PC-9 (cell line): ENCODE results near the gene INO80. TPM values are rescaled to one million over a fixed set of nuclear protein-coding genes. Genes with fewer than 3 reads are reported as not detected.

Experiments used
- BruUV-seq: library from RNA; stranded (reverse); fragments of 400-500 nt; replicated peaks from 2 replicates; lab custom pipeline; 2021; lab: Mats Ljungman, UMichigan
- CTCF ChIA-PET: fragments of 300-600 bp; sonication (Branson Sonifier 250); formaldehyde crosslinking; loops from one replicate; lab custom pipeline; 2022; ENCODE audit warnings: antibody characterized with exemption; lab: Charles Lee
- POLR2A ChIA-PET: fragments of 300-600 bp; sonication (Branson Sonifier 250); formaldehyde crosslinking; loops from one replicate; lab custom pipeline; 2022; ENCODE audit warnings: antibody characterized with exemption; ENCODE audit not compliant: unreplicated experiment; lab: Charles Lee
- DNase-seq, 2 experiments: peaks; one replicate each; pipeline versions ENCODE4 v3.0.0 to v3.0.0-alpha.2; 2015 to 2022; ENCODE audit warnings: mixed read lengths in 1 of 2
- H2AFZ ChIP-seq: fragments of 200-600 bp; sonication (generic); 2 replicates; pipeline ENCODE4 v1.8.1; 2017; ENCODE audit warnings: antibody characterized with exemption
- H3F3A ChIP-seq: fragments of 200-600 bp; sonication (generic); 2 replicates; pipeline ENCODE4 v1.8.1; 2017; ENCODE audit warnings: antibody characterized with exemption, mild to moderate bottlenecking, low read depth; ENCODE audit not compliant: insufficient read depth
- H3K27ac ChIP-seq: fragments of 200-600 bp; sonication (generic); 2 replicates; pipeline ENCODE4 v1.6.1; 2016; ENCODE audit warnings: mixed run types
- H3K27me3 ChIP-seq: fragments of 200-600 bp; sonication (generic); 2 replicates; pipeline ENCODE4 v1.6.1; 2016; ENCODE audit warnings: low read depth, mixed run types; ENCODE audit not compliant: insufficient read depth
- H3K36me3 ChIP-seq: fragments of 200-600 bp; sonication (generic); 2 replicates; pipeline ENCODE4 v1.6.1; 2016; ENCODE audit warnings: low read depth, mixed run types
- H3K4me1 ChIP-seq: fragments of 200-600 bp; sonication (generic); replicated peaks from 2 replicates; pipeline ENCODE4 v1.6.1; 2016; ENCODE audit warnings: mixed run types; ENCODE audit not compliant: insufficient read depth
- H3K4me2 ChIP-seq: fragments of 200-600 bp; sonication (generic); 2 replicates; pipeline ENCODE4 v1.6.1; 2017; ENCODE audit warnings: mixed run types
- H3K4me3 ChIP-seq: fragments of 200-600 bp; sonication (generic); 2 replicates; pipeline ENCODE4 v1.6.1; 2016; ENCODE audit warnings: mixed run types
- H3K79me2 ChIP-seq: fragments of 200-600 bp; sonication (generic); 2 replicates; pipeline ENCODE4 v1.6.1; 2017; ENCODE audit warnings: low read depth, mixed run types
- H3K9me2 ChIP-seq: fragments of 200-600 bp; sonication (generic); 2 replicates; pipeline ENCODE4 v1.8.1; 2017; ENCODE audit warnings: mild to moderate bottlenecking; ENCODE audit not compliant: insufficient read depth
- H3K9me3 ChIP-seq: fragments of 200-600 bp; sonication (generic); 2 replicates; pipeline ENCODE4 v1.8.1; 2016; ENCODE audit warnings: low read depth; ENCODE audit not compliant: insufficient read depth
- H4K20me1 ChIP-seq: fragments of 200-600 bp; sonication (generic); 2 replicates; pipeline ENCODE4 v1.8.1; 2017; ENCODE audit not compliant: insufficient read depth
- CTCF ChIP-seq: fragments of 200-600 bp; sonication (generic); conservative IDR thresholded peaks from 2 replicates; pipeline ENCODE4 v1.6.1; 2017; ENCODE audit warnings: mixed run types, antibody characterized with exemption, mild to moderate bottlenecking, moderate library complexity
- EZH2 ChIP-seq: fragments of 200-600 bp; sonication (generic); IDR thresholded peaks from 2 replicates; pipeline ENCODE4 v1.8.0; 2017; ENCODE audit warnings: antibody characterized with exemption, low read depth
- intact Hi-C: fragments of 100-400 bp; cut with micrococcal nuclease; formaldehyde crosslinking; loops from one replicate; pipeline ENCODE4 v1.10.0; 2022; ENCODE audit not compliant: unreplicated experiment
- total RNA-seq: library from RNA; stranded (reverse); gene quantifications from 2 replicates; pipeline ENCODE4 v1.2.3, GENCODE V29; 2021

INO80 gene
- total RNA-seq, 1 experiment from 2014 or later = 18.8 TPM

- Histone ChIP-seq H3K4me2 (no peak overlapping the region), H4K20me1 (no peaks in the 10 kb centered on the region), H3K79me2 (no peaks in the 10 kb centered on the region), H3K4me1 (no peaks in the 10 kb centered on the region), H3K27ac (no peak overlapping the region), H2AFZ (no peak overlapping the region), H3F3A (no peaks in the 10 kb centered on the region), H3K4me3 (no peak overlapping the region), H3K27me3 (no peaks in the 10 kb centered on the region), H3K36me3 (peaks cover 7% of the 10 kb centered on the region; the same call in 1 of the 2 replicates), H3K9me3 (no peaks in the 10 kb centered on the region), H3K9me2 (no peaks in the 10 kb centered on the region)
- no TSS peak for BruUV-seq
- intact Hi-C loops = no loop called here
- no peak for TF ChIP-seq CTCF
- no peak for TF ChIP-seq EZH2
- ChIA-PET POLR2A (interaction anchor here (0.5 kb wide), 1 partner anchor 47 kb away, joined by 30 read pairs; no protein-coding TSS in a partner anchor), CTCF (no interaction called here)
- no peak for DNase-seq
Observed at GRCh38 chr15:40992825-40993224, 123.3 kb downstream of the INO80 start.

- intact Hi-C loops = no loop called here
Observed at GRCh38 chr15:40992241-40992741, 123.8 kb downstream of the INO80 start.

GRCh38 chr15:40991355-40991754, 124.7 kb downstream of the INO80 start:
- no peak for TF ChIP-seq EZH2
- no peak for TF ChIP-seq CTCF
- no peaks in the 10 kb centered on the region for H3K9me2 ChIP-seq
- no peaks in the 10 kb centered on the region for H3F3A ChIP-seq
- no peaks in the 10 kb centered on the region for H3K27me3 ChIP-seq
- no peak for DNase-seq
- H3K27ac ChIP-seq = no peak overlapping the region
- intact Hi-C loops = no loop called here
- H3K4me3 ChIP-seq = no peak overlapping the region
- H4K20me1 ChIP-seq = no peaks in the 10 kb centered on the region
- CTCF ChIA-PET = no interaction called here
- no peaks in the 10 kb centered on the region for H3K9me3 ChIP-seq
- H3K4me1 ChIP-seq = no peaks in the 10 kb centered on the region
- no peaks in the 10 kb centered on the region for H3K79me2 ChIP-seq
- H3K4me2 ChIP-seq = no peak overlapping the region
- BruUV-seq = no TSS peak
- H3K36me3 ChIP-seq = peaks cover 3% of the 10 kb centered on the region
- POLR2A ChIA-PET = interaction anchor here (0.6 to 0.7 kb wide), 3 partner anchors 23 to 87 kb away, joined by 3 to 33 read pairs (median 4); no protein-coding TSS in a partner anchor
- H2AFZ ChIP-seq = no peak overlapping the region

More at GRCh38 chr15:40992241-40992741, 123.8 kb downstream of the INO80 start:
- peaks cover 7% of the 10 kb centered on the region for H3K36me3 ChIP-seq
- no peak overlapping the region for H2AFZ ChIP-seq
- no peaks in the 10 kb centered on the region for H3K79me2 ChIP-seq
- H3K27me3 ChIP-seq = no peaks in the 10 kb centered on the region
- BruUV-seq = no TSS peak
- no peak for TF ChIP-seq CTCF
- no peak for TF ChIP-seq EZH2
- H3K27ac ChIP-seq = no peak overlapping the region
- H3K4me1 ChIP-seq = no peaks in the 10 kb centered on the region
- no peaks in the 10 kb centered on the region for H3F3A ChIP-seq
- no peak overlapping the region for H3K4me3 ChIP-seq
- H3K9me2 ChIP-seq = no peaks in the 10 kb centered on the region
- CTCF ChIA-PET = no interaction called here
- no peaks in the 10 kb centered on the region for H4K20me1 ChIP-seq
- no peak overlapping the region for H3K4me2 ChIP-seq
- DNase-seq = no peak
- POLR2A ChIA-PET = interaction anchor here (0.5 to 0.6 kb wide), 2 partner anchors 17 to 46 kb away, joined by 5 to 30 read pairs; no protein-coding TSS in a partner anchor
- H3K9me3 ChIP-seq = no peaks in the 10 kb centered on the region
